Cerebellar nuclear complex (tissue), 1 donor: Measurements from ENCODE around the gene FAM107B.

Experiments
- DNase-seq, 2 experiments: peaks; one replicate each; lab custom pipeline; 2025; lab: John Stamatoyannopoulos, UW

FAM107B gene

DNA sequence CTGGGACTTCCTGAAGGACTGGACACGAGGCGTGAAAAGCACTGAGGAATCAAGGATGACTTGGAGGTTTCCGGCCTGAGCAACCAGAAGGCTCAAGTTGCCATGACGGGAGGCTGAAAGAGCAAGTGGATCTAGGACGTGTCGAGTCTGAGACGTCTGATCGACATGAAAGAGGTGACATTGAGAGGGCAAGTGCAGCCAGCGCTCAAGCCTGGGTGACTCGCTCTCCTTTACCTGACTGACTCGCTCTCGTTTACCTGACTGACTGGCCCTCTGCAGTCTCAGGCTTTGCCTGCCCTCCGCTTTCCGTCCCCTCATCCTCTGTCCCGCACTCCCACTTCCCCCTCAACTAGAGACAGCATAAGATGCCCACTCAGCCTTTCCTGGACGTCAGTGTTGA, 241.4 kb downstream of the FAM107B start:
- no peak for DNase-seq

GRCh38 chr10:14532473-14533251, 242.0 kb downstream of the FAM107B start:
- DNase-seq: no peak

DNA sequence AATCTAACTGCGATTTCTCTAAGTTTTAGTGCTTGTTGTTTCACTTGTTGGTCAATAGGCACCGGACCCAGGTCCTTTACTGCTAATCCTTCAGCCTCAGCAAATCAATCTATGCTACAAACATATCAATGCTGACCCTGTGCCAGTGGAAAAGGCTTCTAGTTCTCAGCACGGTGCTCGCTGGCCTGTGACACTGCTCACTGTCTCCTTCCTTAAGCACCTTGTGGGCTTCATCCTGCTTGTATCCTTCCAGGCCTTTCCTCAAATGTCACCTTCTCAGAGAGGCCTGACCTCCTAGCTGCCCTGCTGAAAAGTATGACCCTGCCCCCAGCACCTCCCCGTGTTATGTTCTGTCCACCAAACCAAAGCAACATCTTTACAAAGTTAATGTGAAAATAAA, 242.7 kb downstream of the FAM107B start:
- DNase-seq: no peak

DNA sequence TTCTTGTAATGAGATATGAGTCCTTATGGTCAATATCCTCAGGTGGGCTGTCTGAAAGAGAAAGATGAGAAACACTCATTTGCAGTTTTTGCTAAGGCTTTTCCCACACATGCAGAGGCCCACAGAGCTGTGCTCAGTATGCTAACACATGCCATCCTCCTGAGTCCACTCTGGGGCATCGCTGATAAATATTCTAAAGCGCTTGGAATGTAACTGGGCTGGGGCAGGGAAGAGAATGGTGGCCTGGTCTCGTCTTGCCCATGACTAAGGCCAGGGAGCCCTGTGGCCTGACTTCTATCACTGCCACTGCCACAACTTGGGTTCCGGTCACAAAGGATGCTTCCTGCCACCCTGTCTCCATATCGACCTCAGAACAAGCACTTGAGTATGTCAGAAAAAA, 244.2 kb downstream of the FAM107B start:
- no peak for DNase-seq

GRCh38 chr10:14529351-14529750, 245.3 kb downstream of the FAM107B start:
- DNase-seq: no peak

GRCh38 chr10:14528450-14528849, 246.2 kb downstream of the FAM107B start:
- DNase-seq: no peak

DNA sequence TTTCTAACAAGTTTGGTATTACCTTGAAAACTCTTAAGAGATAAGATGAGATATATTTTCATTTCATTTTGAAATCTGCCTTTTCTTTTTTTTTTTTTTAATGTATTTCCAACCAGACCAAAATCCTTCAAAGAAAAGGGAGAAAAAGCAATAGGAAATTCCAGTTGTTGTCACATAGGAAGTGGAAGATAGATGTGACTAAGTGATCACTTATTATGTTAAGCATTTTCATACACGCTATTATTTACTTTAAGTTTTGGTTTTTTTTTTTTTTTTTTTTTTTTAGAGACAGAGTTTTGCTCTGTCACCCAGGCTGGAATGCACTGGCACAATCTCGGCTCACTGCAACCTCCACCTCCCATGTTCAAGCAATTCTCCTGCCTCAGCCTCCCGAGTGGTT, 246.8 kb downstream of the FAM107B start:
- no peak for DNase-seq

GRCh38 chr10:14527134-14527844, 247.4 kb downstream of the FAM107B start:
- no peak for DNase-seq

- no peak for DNase-seq
These were observed 248.4 kb downstream of the FAM107B start for GRCh38 chr10:14526326-14526725.

- DNase-seq: no peak
These were observed 249.9 kb downstream of the FAM107B start for GRCh38 chr10:14524691-14525324.

- no peak for DNase-seq
These were observed 251.4 kb downstream of the FAM107B start for GRCh38 chr10:14523286-14523685.

- DNase-seq: no peak
These were observed 254.9 kb downstream of the FAM107B start for GRCh38 chr10:14519785-14520184.

- no peak for DNase-seq
These were observed 256.5 kb downstream of the FAM107B start for GRCh38 chr10:14518149-14518548.

- DNase-seq: no peak
These were observed 261.6 kb downstream of the FAM107B start for GRCh38 chr10:14513123-14513522.

DNA sequence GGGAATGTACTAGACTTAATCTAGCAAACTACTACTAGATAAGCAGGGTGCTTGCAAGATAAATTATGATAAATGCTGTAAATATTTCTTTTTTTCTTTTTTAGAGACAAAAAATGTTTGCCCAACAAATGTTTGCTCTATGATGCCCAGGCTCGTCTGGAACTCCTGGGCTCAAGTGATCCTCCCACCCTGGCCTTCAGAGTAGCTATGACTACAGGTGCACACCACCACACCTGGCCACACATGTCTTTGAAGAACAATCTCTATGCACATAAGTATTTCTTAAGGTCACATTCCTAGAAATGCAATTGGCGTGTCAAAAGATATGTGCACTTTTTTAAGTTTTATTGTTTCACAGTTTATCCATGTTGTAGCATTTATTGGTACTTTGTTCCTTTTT, 264.4 kb downstream of the FAM107B start:
- no peak for DNase-seq

GRCh38 chr10:14508725-14509124, 266.0 kb downstream of the FAM107B start:
- no peak for DNase-seq

DNA sequence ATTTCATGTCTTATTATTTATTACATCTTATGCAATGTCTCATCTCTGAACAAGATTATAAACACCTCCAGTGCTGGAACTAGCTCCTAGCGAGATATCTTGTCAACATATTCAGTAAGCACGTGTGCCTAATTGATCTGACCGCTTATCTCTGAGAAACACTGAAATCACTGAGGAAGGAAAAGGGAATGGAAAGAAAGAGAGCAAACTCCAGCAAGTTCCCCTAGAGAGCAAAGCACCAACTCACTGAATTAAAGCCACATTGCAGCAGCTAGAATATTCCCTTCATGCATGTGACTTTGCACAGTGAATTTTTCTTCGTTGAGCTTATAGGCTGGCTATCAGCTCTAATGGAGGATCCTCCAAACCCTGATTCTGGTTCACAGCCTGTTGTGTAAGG, 266.9 kb downstream of the FAM107B start:
- no peak for DNase-seq

DNA sequence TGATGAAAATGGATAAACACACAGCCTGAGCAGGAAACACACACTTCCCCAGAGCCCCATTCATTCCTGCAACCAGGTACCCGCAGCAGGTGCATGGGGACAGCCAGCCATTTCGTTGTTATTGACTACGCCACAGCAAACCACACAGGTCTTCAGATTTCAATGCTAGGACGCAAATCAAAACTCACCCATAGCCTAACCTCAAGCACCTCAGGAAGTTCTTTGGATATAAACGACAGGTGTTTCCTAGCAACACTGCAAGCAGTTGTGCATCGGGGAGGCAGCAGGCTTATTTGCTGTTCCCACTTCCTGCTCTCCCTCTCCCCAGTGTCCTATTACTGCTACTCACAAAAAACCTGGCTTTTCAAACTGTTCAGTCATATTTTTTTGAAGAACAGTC, 267.5 kb downstream of the FAM107B start:
- no peak for DNase-seq

DNA sequence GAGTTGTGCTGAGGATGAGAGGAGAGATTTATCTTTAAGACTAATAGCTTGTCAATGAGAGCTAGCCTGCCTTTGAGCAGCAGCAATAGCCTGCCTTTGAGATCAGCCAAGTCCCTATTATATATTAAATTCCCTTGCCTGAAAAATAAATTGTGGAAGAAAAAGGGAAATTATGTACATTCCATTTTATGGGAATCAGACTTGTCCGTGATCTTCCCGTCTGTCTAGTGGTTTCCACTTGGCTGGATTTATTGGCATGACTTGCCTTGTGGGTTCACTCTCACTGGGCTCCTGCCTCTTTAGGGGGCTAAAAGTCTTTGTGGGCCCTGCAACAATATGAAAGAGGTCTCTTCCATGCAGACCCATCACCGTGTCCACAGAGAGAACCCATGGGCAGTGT, 272.3 kb downstream of the FAM107B start:
- no peak for DNase-seq

DNA sequence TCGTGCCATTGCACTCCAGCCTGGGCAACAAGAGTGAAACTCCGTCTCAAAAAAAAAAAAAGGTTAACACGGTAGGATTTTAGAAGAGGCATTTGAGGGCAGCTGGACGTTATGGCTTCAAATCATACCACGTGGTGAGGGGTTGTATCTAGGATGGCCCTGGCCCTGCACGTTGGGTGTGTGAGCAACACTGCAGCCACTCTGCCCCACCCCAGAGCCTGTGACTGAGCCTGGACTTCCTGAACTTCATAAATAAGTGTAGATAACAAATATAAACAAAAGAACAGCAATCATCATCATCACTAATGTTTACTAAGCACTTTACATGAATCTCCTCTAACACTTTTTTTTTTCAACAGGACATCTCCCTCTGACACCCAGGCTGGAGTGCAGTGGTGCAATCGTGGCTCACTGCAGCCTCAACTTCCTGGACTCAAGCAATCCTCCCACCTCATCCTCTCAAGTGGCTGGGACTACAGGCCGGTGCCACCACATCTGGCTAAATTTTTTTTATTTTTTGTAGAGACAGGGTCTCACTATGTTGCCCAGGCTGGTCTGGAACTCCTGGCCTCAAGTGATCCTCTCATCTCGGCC, 274.4 kb downstream of the FAM107B start:
- no peak for DNase-seq

- no peak for DNase-seq
These were observed 275.1 kb downstream of the FAM107B start for GRCh38 chr10:14499601-14499904.

GRCh38 chr10:14498326-14498725, 276.4 kb downstream of the FAM107B start:
- DNase-seq: no peak

GRCh38 chr10:14491811-14492210, 282.9 kb downstream of the FAM107B start:
- DNase-seq: no peak
